CD4-positive, alpha-beta T cell treated with Interferon alpha-2 for 1 hour (primary cell): Measurements from ENCODE around the gene CLDN34.

Experiments
- DNase-seq, 2 donors: peaks; one replicate each; pipeline ENCODE4 v3.0.0-alpha.2; 2020 to 2022

Gene CLDN34

GRCh38 chrX:9983441-9983840, 16.3 kb downstream of the CLDN34 start:
- DNase-seq, result no peak

- DNase-seq, result no peak
These were observed 16.7 kb downstream of the CLDN34 start for GRCh38 chrX:9983846-9984245.

- peak in 1 of 2 donors; percentile 33 for DNase-seq
These were observed 21.6 kb downstream of the CLDN34 start for GRCh38 chrX:9988762-9989161.

- DNase-seq, result no peak
These were observed 24.9 kb downstream of the CLDN34 start for GRCh38 chrX:9992061-9992460.

- no peak for DNase-seq
These were observed 25.6 kb downstream of the CLDN34 start for GRCh38 chrX:9992724-9993123.

GRCh38 chrX:9995855-9996339, 28.7 kb downstream of the CLDN34 start:
- peak; percentile 70 to 77 for DNase-seq

- DNase-seq, result no peak
These were observed 29.9 kb downstream of the CLDN34 start for GRCh38 chrX:9997041-9997440.

- peak in 1 of 2 donors; percentile 25 for DNase-seq
These were observed 30.4 kb downstream of the CLDN34 start for GRCh38 chrX:9997524-9997923.

GRCh38 chrX:10001496-10001895, 34.3 kb downstream of the CLDN34 start:
- no peak for DNase-seq

GRCh38 chrX:10004832-10005475, 37.8 kb downstream of the CLDN34 start:
- DNase-seq, result no peak

- DNase-seq, result no peak
These were observed 38.9 kb downstream of the CLDN34 start for GRCh38 chrX:10006086-10006485.

GRCh38 chrX:10006770-10007169, 39.6 kb downstream of the CLDN34 start:
- DNase-seq, result no peak

GRCh38 chrX:10007621-10008020, 40.5 kb downstream of the CLDN34 start:
- no peak for DNase-seq

GRCh38 chrX:10008483-10009056, 41.4 kb downstream of the CLDN34 start:
- DNase-seq, result no peak

GRCh38 chrX:10009741-10010140, 42.6 kb downstream of the CLDN34 start:
- no peak for DNase-seq

GRCh38 chrX:10010686-10011085, 43.5 kb downstream of the CLDN34 start:
- no peak for DNase-seq

- DNase-seq, result peak in 1 of 2 donors; percentile 44
These were observed 44.2 kb downstream of the CLDN34 start for GRCh38 chrX:10011261-10011931.

GRCh38 chrX:10011991-10012390, 44.8 kb downstream of the CLDN34 start:
- DNase-seq, result no peak

GRCh38 chrX:10014462-10015354, 47.5 kb downstream of the CLDN34 start:
- DNase-seq, result peak; percentile 73 to 84

- no peak for DNase-seq
These were observed 48.2 kb downstream of the CLDN34 start for GRCh38 chrX:10015355-10015722.

- peak in 1 of 2 donors; percentile 22 for DNase-seq
These were observed 48.8 kb downstream of the CLDN34 start for GRCh38 chrX:10015723-10016518.

GRCh38 chrX:10016519-10017132, 49.5 kb downstream of the CLDN34 start:
- DNase-seq, result no peak
